ENCODE results near the gene FBXL2.

FBXL2 gene

DNA sequence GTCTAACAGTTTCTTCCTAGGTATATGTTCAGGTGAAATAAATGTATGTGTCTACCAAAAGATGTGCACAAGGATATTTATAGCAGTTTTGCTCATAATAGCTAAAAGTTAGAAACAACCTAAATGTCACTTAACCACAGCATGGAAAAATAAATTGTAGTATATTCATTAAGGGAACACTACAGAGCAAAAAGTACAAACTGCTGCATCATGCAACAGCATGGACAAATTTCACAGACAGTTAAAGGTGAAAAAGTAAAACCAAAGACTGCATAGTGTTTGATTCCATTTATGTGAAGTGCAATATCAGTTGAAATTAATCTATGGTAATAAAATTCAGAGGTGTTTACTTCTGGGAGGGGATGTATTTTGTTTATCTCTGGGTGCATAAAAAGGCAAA, 62.5 kb downstream of the FBXL2 start:
- no peak for TF ChIP-seq Cebpa-rat (IDR thresholded peaks at IDR 0.05)
- no peak overlapping the region for H3K27ac ChIP-seq
- H4K20me1 ChIP-seq = no peaks in the 10 kb centered on the region
- no peak overlapping the region for H3K4me3 ChIP-seq
- H3K9me3 ChIP-seq (replicated peaks in 1 of 11) = peaks cover 3 to 14% (median 12%) of the 10 kb centered on the region in 11 experiments
- H3K4me1 ChIP-seq = no peaks in the 10 kb centered on the region
- no peaks in the 10 kb centered on the region for H3K36me3 ChIP-seq
- H3K9ac ChIP-seq = no peak overlapping the region
- H3K27me3 ChIP-seq = no peaks in the 10 kb centered on the region
- no peak overlapping the region for H3K4me2 ChIP-seq

- H3K9ac ChIP-seq = no peak overlapping the region
- no peaks in the 10 kb centered on the region for H3K27me3 ChIP-seq
- no peaks in the 10 kb centered on the region for H4K20me1 ChIP-seq
- no peaks in the 10 kb centered on the region for H3K36me3 ChIP-seq
- no peak for TF ChIP-seq Cebpa-rat (IDR thresholded peaks at IDR 0.05)
- H3K27ac ChIP-seq = no peak overlapping the region
- H3K9me3 ChIP-seq (replicated peaks in 1 of 11) = no peaks in the 10 kb centered on the region
- H3K4me3 ChIP-seq = no peak overlapping the region
- no peaks in the 10 kb centered on the region for H3K4me1 ChIP-seq
- H3K4me2 ChIP-seq = no peak overlapping the region
Observed at GRCh38 chr3:33355611-33356010, 78.4 kb downstream of the FBXL2 start.

DNA sequence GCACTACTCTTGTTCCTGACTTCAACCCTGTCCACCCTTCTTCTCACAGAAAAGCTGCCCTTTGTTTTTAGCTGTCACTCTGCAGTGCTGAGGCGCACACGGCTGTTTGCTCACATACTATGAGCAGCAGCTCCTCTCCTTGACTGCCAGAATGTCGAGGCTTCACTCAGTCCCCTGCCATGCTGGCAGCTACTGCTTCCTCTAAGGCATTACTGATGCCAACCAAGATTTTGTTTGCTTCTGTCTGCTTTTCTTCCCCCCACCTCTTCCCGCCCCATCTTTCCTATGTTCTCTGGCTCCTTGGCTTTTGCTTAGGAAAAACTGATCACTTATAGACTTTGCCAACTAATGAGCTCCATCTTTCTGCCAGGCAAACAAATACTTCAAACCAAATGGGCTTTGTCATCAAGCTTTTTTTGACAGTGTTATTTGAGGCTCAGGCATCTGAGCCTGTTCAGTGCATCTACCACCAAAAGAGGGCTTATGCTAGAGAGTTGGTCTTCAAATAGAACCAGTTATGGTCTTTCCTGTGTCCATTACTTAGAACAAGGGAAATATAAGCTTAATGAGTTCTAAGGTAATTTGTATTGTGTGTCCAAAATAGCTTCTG, 81.0 kb downstream of the FBXL2 start:
- H3K9me3 ChIP-seq (replicated peaks in 1 of 11) = no peaks in the 10 kb centered on the region
- no peak overlapping the region for H3K27ac ChIP-seq
- TF ChIP-seq Cebpa-rat (IDR thresholded peaks at IDR 0.05) = no peak
- no peaks in the 10 kb centered on the region for H3K27me3 ChIP-seq
- H3K4me3 ChIP-seq = no peak overlapping the region
- H3K4me2 ChIP-seq = no peak overlapping the region
- H4K20me1 ChIP-seq = no peaks in the 10 kb centered on the region
- H3K4me1 ChIP-seq = no peaks in the 10 kb centered on the region
- no peaks in the 10 kb centered on the region for H3K36me3 ChIP-seq
- H3K9ac ChIP-seq = no peak overlapping the region

GRCh38 chr3:33360136-33360825, 83.0 kb downstream of the FBXL2 start:
- Histone ChIP-seq H4K20me1 (no peaks in the 10 kb centered on the region), H3K9me3 (replicated peaks in 1 of 11) (no peaks in the 10 kb centered on the region), H3K4me1 (no peaks in the 10 kb centered on the region), H3K4me2 (no peak overlapping the region), H3K9ac (no peak overlapping the region), H3K36me3 (no peaks in the 10 kb centered on the region), H3K27ac (no peak overlapping the region), H3K27me3 (no peaks in the 10 kb centered on the region), H3K4me3 (no peak overlapping the region)
- no peak for TF ChIP-seq Cebpa-rat (IDR thresholded peaks at IDR 0.05)

DNA sequence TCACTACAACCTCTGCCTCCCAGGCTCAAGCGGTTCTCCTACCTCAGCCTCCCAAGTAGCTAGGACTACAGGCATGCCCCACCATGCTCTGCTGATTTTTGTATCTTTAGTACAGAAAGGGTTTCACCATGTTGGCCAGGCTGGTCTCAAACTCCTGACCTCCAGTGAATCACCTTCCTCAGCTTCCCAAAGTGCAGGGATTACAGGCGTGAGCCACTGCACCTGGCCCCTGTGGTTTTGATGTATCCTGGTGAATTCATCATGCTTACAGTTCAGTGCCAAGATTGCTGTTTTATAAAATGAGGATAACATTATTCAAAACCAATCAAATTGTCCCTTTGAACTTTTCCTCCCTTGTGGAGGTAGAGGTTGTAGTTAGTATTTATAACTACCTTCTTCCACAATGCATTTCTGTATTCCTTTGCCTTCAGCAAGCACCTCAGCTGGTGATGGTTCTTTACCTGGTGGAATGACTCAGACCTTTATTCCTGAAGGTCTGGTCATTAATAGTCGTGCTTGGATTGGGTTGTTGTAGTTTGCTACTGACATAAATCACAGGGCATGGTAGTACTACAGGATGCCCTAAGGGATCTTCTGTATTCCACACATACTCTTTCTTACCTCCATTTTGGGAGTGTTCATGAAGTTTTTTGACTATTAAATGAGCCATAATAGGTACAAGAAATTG, 86.0 kb downstream of the FBXL2 start:
- Histone ChIP-seq H4K20me1 (no peaks in the 10 kb centered on the region), H3K36me3 (no peaks in the 10 kb centered on the region), H3K4me1 (no peaks in the 10 kb centered on the region), H3K4me2 (no peak overlapping the region), H3K9me3 (replicated peaks in 1 of 11) (no peaks in the 10 kb centered on the region), H3K4me3 (no peak overlapping the region), H3K27ac (no peak overlapping the region), H3K27me3 (no peaks in the 10 kb centered on the region), H3K9ac (no peak overlapping the region)
- TF ChIP-seq Cebpa-rat (IDR thresholded peaks at IDR 0.05) = no peak

DNA sequence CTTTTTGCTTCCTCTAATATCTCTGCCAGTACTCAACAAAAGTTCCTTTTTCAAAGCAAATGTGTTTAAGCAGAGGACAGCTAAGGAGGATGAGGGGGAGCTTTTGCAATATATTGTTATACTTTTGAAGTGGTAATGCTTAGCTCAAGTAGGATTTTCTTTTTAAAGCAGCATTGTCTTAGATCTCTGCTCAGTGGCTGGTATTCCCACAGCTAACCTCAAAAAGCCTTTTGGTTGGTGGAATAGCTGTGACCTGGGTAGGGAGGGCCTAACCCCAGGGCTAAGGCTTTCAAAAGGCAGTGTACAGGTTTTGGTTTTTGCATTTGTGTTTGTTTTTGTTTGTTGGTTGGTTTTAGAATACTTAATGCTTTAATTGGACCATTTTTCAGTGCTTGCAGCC, 86.8 kb downstream of the FBXL2 start:
- Histone ChIP-seq H3K36me3 (no peaks in the 10 kb centered on the region), H3K4me2 (no peak overlapping the region), H3K27me3 (no peaks in the 10 kb centered on the region), H3K4me3 (no peak overlapping the region), H3K9ac (no peak overlapping the region), H3K9me3 (replicated peaks in 1 of 11) (no peaks in the 10 kb centered on the region), H4K20me1 (no peaks in the 10 kb centered on the region), H3K27ac (no peak overlapping the region), H3K4me1 (no peaks in the 10 kb centered on the region)
- no peak for TF ChIP-seq Cebpa-rat (IDR thresholded peaks at IDR 0.05)

DNA sequence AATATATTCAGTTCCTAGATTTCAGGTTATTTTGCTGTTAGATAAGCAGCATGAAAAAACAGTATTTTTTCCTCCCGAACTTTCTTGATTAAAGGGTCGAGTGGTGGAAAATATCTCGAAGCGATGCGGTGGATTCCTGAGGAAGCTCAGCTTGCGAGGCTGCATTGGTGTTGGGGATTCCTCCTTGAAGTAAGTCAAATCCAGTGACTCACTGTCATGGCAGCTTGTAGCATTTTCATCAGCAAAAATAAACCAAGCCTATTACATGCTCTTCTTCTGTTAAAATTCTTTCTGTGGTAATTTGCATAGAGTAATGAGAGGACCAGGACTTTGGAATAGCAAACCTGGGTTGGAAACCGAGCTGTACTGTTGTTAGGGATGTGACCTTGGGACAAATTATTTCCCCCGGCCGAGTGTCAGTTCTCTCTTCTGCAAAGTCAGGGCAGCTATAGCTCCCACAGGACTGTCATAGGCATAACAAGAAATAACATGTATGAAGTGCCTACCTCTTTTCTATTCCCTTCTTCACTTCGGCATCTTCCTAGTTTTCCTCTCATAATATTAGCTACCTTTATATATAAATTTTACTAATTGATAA, 87.4 kb downstream of the FBXL2 start:
- no peaks in the 10 kb centered on the region for H3K27me3 ChIP-seq
- H3K27ac ChIP-seq = no peak overlapping the region
- H4K20me1 ChIP-seq = no peaks in the 10 kb centered on the region
- H3K36me3 ChIP-seq = no peaks in the 10 kb centered on the region
- H3K4me1 ChIP-seq = no peaks in the 10 kb centered on the region
- no peaks in the 10 kb centered on the region for H3K9me3 ChIP-seq (replicated peaks in 1 of 11)
- H3K9ac ChIP-seq = no peak overlapping the region
- no peak overlapping the region for H3K4me3 ChIP-seq
- TF ChIP-seq Cebpa-rat (IDR thresholded peaks at IDR 0.05) = no peak
- no peak overlapping the region for H3K4me2 ChIP-seq

GRCh38 chr3:33372218-33373081, 95.2 kb downstream of the FBXL2 start:
- H3K4me3 ChIP-seq = no peak overlapping the region
- no peak for TF ChIP-seq Cebpa-rat (IDR thresholded peaks at IDR 0.05)
- H3K4me1 ChIP-seq = peaks cover 0 to 9% (median 0%) of the 10 kb centered on the region in 10 experiments; a peak in 4 of 20 replicates
- no peaks in the 10 kb centered on the region for H3K27me3 ChIP-seq
- no peaks in the 10 kb centered on the region for H3K36me3 ChIP-seq
- peaks cover 0 to 17% (median 14%) of the 10 kb centered on the region in 11 experiments; a peak in 13 of 22 replicates for H3K9me3 ChIP-seq (replicated peaks in 1 of 11)
- no peak overlapping the region for H3K27ac ChIP-seq
- H3K4me2 ChIP-seq = peak overlapping the region in 6 of 11 experiments; percentile 23 to 71 (median 40); a peak in 7 of 22 replicates
- H4K20me1 ChIP-seq = no peaks in the 10 kb centered on the region
- H3K9ac ChIP-seq = no peak overlapping the region

- Histone ChIP-seq H3K4me1 (peaks cover 0 to 9% (median 0%) of the 10 kb centered on the region in 10 experiments; a peak in 4 of 20 replicates), H3K36me3 (no peaks in the 10 kb centered on the region), H3K9me3 (replicated peaks in 1 of 11) (peaks cover 0 to 17% (median 14%) of the 10 kb centered on the region in 11 experiments; a peak in 13 of 22 replicates), H3K27ac (no peak overlapping the region), H3K27me3 (no peaks in the 10 kb centered on the region), H3K4me2 (peak overlapping the region in 4 of 11 experiments; percentile 29 to 71 (median 46); a peak in 5 of 22 replicates), H4K20me1 (0 out of 22 replicates have a peak, but pooled peaks cover 0 to 4% (median 0%) of the 10 kb centered on the region in 11 experiments), H3K9ac (no peak overlapping the region), H3K4me3 (no peak overlapping the region)
- no peak for TF ChIP-seq Cebpa-rat (IDR thresholded peaks at IDR 0.05)
Observed at GRCh38 chr3:33373082-33373437, 95.8 kb downstream of the FBXL2 start.

All from BLaER1 treated with 17β-estradiol and CSF1 and Interleukin-3, amounts not matched to agents 10 nM and 100 nM (cell line).